Measurements from ENCODE around the gene MCC.

Gene MCC

GRCh38 chr5:113025596-113025995, 462.7 kb downstream of the MCC start:
- no peak for DNase-seq (ENCODE audit: low read depth)
- TF ChIP-seq CTCF (conservative IDR thresholded peaks at IDR 0.05; ENCODE audit: low read length), result no peak
- no peak overlapping the region for H3K4me3 ChIP-seq (ENCODE audit: low read length)

GRCh38 chr5:113024076-113024697, 464.1 kb downstream of the MCC start:
- H3K4me3 ChIP-seq (ENCODE audit: low read length), result no peak overlapping the region
- no peak for DNase-seq (ENCODE audit: low read depth)
- TF ChIP-seq CTCF (conservative IDR thresholded peaks at IDR 0.05; ENCODE audit: low read length), result no peak

GRCh38 chr5:113022661-113023060, 465.6 kb downstream of the MCC start:
- no peak overlapping the region for H3K4me3 ChIP-seq (ENCODE audit: low read length)
- TF ChIP-seq CTCF (conservative IDR thresholded peaks at IDR 0.05; ENCODE audit: low read length), result no peak
- no peak for DNase-seq (ENCODE audit: low read depth)

GRCh38 chr5:113020461-113021273, 467.6 kb downstream of the MCC start:
- peak; percentile 58 for DNase-seq (ENCODE audit: low read depth)
- no peak overlapping the region for H3K4me3 ChIP-seq (ENCODE audit: low read length)
- TF ChIP-seq CTCF (conservative IDR thresholded peaks at IDR 0.05; ENCODE audit: low read length), result no peak

- TF ChIP-seq CTCF (conservative IDR thresholded peaks at IDR 0.05; ENCODE audit: low read length), result no peak
- H3K4me3 ChIP-seq (ENCODE audit: low read length), result no peak overlapping the region
- DNase-seq (ENCODE audit: low read depth), result no peak
Observed at GRCh38 chr5:113017881-113018635, 470.2 kb downstream of the MCC start.

GRCh38 chr5:113005454-113005853, 482.8 kb downstream of the MCC start:
- peak; percentile 24 for DNase-seq (ENCODE audit: low read depth)
- no peak overlapping the region for H3K4me3 ChIP-seq (ENCODE audit: low read length)
- no peak for TF ChIP-seq CTCF (conservative IDR thresholded peaks at IDR 0.05; ENCODE audit: low read length)

All from AG10803 (cell line).